SK-N-SH (cell line): ENCODE measurements around the gene KIFC3. TPM values are rescaled to one million over a fixed set of nuclear protein-coding genes. Genes with fewer than 3 reads are reported as not detected.

Experiments
- CTCF ChIA-PET: fragments of 300-600, 350-600 bp; formaldehyde crosslinking; extraction: SDS; loops from one replicate; lab custom pipeline; 2021; lab: Yijun Ruan, JAX
- POLR2A ChIA-PET: fragments of 350-600 bp; sonication (Branson Sonifier 250); formaldehyde crosslinking; extraction: SDS; loops from one replicate; lab custom pipeline; 2020; ENCODE audit warnings: antibody characterized with exemption, inconsistent platforms; lab: Yijun Ruan, JAX
- DNase-seq: peaks from one replicate; pipeline ENCODE4 v3.0.0; 2012
- H2AFZ ChIP-seq: fragments of 200-600 bp; sonication (generic); 2 replicates; pipeline ENCODE4 v1.8.1; 2016; ENCODE audit warnings: antibody characterized with exemption, mild to moderate bottlenecking, low read depth
- H3F3A ChIP-seq: fragments of 200-600 bp; sonication (generic); replicated peaks from 2 replicates; pipeline ENCODE3; 2016; ENCODE audit warnings: antibody characterized with exemption, mild to moderate bottlenecking; ENCODE audit not compliant: insufficient read depth
- H3K27ac ChIP-seq, 2 experiments: fragments of 200-500 bp in 1 of 2; fragments of 200-600 bp in 1 of 2; sonication (Bioruptor generic) in 1 of 2; sonication (generic), shearing (Covaris generic) in 1 of 2; 2 replicates each; pipeline versions ENCODE4 v1.5.1 to v1.6.1; 2014 to 2016; ENCODE audit warnings: low read depth in 2 of 2, inconsistent platforms in 1 of 2, low read length in 1 of 2, mild to moderate bottlenecking in 1 of 2, mixed read lengths in 1 of 2
- H3K27me3 ChIP-seq: fragments of 200-600 bp; sonication (generic), shearing (Covaris generic); 2 replicates; pipeline ENCODE4 v1.6.1; 2016; ENCODE audit warnings: mixed run types; ENCODE audit not compliant: insufficient read depth
- H3K36me3 ChIP-seq, 2 experiments: fragments of 200-500 bp in 1 of 2; fragments of 200-600 bp in 1 of 2; sonication (Bioruptor generic) in 1 of 2; sonication (generic) in 1 of 2; replicated peaks in 1 of 2; 2 replicates each; pipeline versions ENCODE3 to v1.5.1; 2014 to 2016; ENCODE audit warnings: low read length in 1 of 2, mild to moderate bottlenecking in 1 of 2; ENCODE audit not compliant: insufficient read depth in 2 of 2, control insufficient read depth in 1 of 2
- H3K4me1 ChIP-seq, 2 experiments: fragments of 200-500 bp in 1 of 2; fragments of 200-600 bp in 1 of 2; sonication (Bioruptor generic) in 1 of 2; sonication (generic), shearing (Covaris generic) in 1 of 2; 2 replicates each; pipeline versions ENCODE4 v1.5.1 to v1.6.1; 2014 to 2016; ENCODE audit warnings: low read depth in 1 of 2, low read length in 1 of 2, mixed run types in 1 of 2; ENCODE audit not compliant: insufficient read depth in 2 of 2, control insufficient read depth in 1 of 2
- H3K4me2 ChIP-seq: fragments of 200-600 bp; sonication (generic), shearing (Covaris generic); 2 replicates; pipeline ENCODE4 v1.6.1; 2017; ENCODE audit warnings: mixed run types
- H3K4me3 ChIP-seq, 2 experiments: fragments of 200-500 bp in 1 of 2; fragments of 200-600 bp in 1 of 2; sonication (Bioruptor generic) in 1 of 2; sonication (generic), shearing (Covaris generic) in 1 of 2; 2 replicates each; pipeline versions ENCODE4 v1.5.1 to v1.8.1; 2014 to 2016; ENCODE audit warnings: low read depth in 2 of 2, inconsistent platforms in 1 of 2, low read length in 1 of 2, mild to moderate bottlenecking in 1 of 2, mixed read lengths in 1 of 2, moderate library complexity in 1 of 2
- H3K79me2 ChIP-seq: fragments of 200-600 bp; sonication (generic); 2 replicates; pipeline ENCODE4 v1.8.1; 2017; ENCODE audit warnings: mild to moderate bottlenecking; ENCODE audit not compliant: insufficient read depth
- H3K9ac ChIP-seq: fragments of 200-600 bp; sonication (generic); 2 replicates; pipeline ENCODE4 v1.6.1; 2017; ENCODE audit warnings: mixed run types
- H3K9me2 ChIP-seq: fragments of 200-600 bp; sonication (generic); 2 replicates; pipeline ENCODE4 v1.6.1; 2017; ENCODE audit warnings: mixed run types
- H3K9me3 ChIP-seq: fragments of 200-600 bp; sonication (generic); 2 replicates; pipeline ENCODE4 v1.6.1; 2017; ENCODE audit warnings: mixed run types, mild to moderate bottlenecking, moderate library complexity
- H4K20me1 ChIP-seq: fragments of 200-600 bp; sonication (generic); 2 replicates; pipeline ENCODE4 v1.6.1; 2017; ENCODE audit warnings: mild to moderate bottlenecking, mixed run types; ENCODE audit not compliant: insufficient read depth
- EP300 ChIP-seq, 2 experiments: IDR thresholded peaks; 2 replicates each; pipeline versions ENCODE4 v1.4.0 to v1.6.1; 2012; ENCODE audit warnings: borderline replicate concordance in 1 of 2, low read depth in 1 of 2, low read length in 1 of 2
- EZH2phosphoT487 ChIP-seq: fragments of 200-600 bp; sonication (generic); IDR thresholded peaks from 2 replicates; pipeline ENCODE4 v1.6.1; 2017; ENCODE audit warnings: low read depth, mixed run types, mild to moderate bottlenecking, antibody characterized with exemption, moderate library complexity, borderline replicate concordance
- FOXJ3 ChIP-seq: sonication (generic); formaldehyde crosslinking; IDR thresholded peaks from 2 replicates; pipeline ENCODE4 v1.5.1; 2020; ENCODE audit warnings: mild to moderate bottlenecking, missing genetic modification reagents
- REST ChIP-seq: IDR thresholded peaks from 2 replicates; pipeline ENCODE4 v1.6.1; 2012; ENCODE audit warnings: mild to moderate bottlenecking, low read depth, low read length, moderate library complexity
- RFX5 ChIP-seq: IDR thresholded peaks from 2 replicates; pipeline ENCODE4 v1.6.1; 2012; ENCODE audit warnings: mild to moderate bottlenecking, improper control_type of control experiment, low read length
- SMC3 ChIP-seq: IDR thresholded peaks from 2 replicates; pipeline ENCODE4 v1.6.1; 2012; ENCODE audit warnings: low read depth, low read length, improper control_type of control experiment
- USF2 ChIP-seq: fragments of 150-350 bp; IDR thresholded peaks from 2 replicates; pipeline ENCODE4 v1.6.1; 2017; ENCODE audit warnings: antibody characterized with exemption, low read length, low read depth, borderline replicate concordance
- ZBTB33 ChIP-seq: IDR thresholded peaks from 2 replicates; pipeline ENCODE4 v1.4.0; 2012; ENCODE audit warnings: low read depth, borderline replicate concordance
- WGBS: methylation state at CpG from one replicate; pipeline ENCODE4 v1.1.6; 2017; ENCODE audit warnings: low lambda C conversion rate; 5-methylcytosine and 5-hydroxymethylcytosine counted together
- polyA plus RNA-seq, 3 experiments: library from polyadenylated mRNA; depleted of rRNA; stranded (reverse); fragments of >200 nt; gene quantifications; 2 replicates each; pipeline ENCODE4 v1.2.3, GENCODE V29; 2012

Gene KIFC3
- polyA plus RNA-seq, 1 of the 3 experiments (the other 2 are of a cell fraction): 65.4 TPM

GRCh38 chr16:57803134-57803990 is 1.1 kb upstream of the KIFC3 start:
- no peak for TF ChIP-seq FOXJ3 (CRISPR knock-in tag)
- no peak for TF ChIP-seq EP300 (IDR thresholded peaks at IDR 0.05; ENCODE audit: borderline replicate concordance in 1 of 2, low read depth in 1 of 2, low read length in 1 of 2)
- TF ChIP-seq RFX5: no peak
- no peak for TF ChIP-seq SMC3
- no peak for TF ChIP-seq REST
- TF ChIP-seq USF2: no peak
- TF ChIP-seq EZH2phosphoT487: no peak
- no peak for TF ChIP-seq ZBTB33
- TF ChIP-seq, all 33 proteins: peak for 0

More at GRCh38 chr16:57803134-57803990, 1.1 kb upstream of the KIFC3 start:
- peak overlapping the region; percentile 93; the same call in 1 of the 2 replicates for H2AFZ ChIP-seq
- H3K79me2 ChIP-seq: peaks cover 37% of the 10 kb centered on the region
- WGBS: 76% methylated on average over 15 of the region's 16 CpGs
- no peaks in the 10 kb centered on the region for H3K9me3 ChIP-seq
- H4K20me1 ChIP-seq: peaks cover 27% of the 10 kb centered on the region
- H3K9ac ChIP-seq: 0 out of 2 replicates have a peak overlapping the region, but pooled peaks have one; percentile 27
- H3K4me2 ChIP-seq: no peak overlapping the region
- ChIA-PET POLR2A (no interaction called here), CTCF (interaction anchor here (0.8 to 1.5 kb wide), 5 partner anchors 22 to 96 kb away, joined by 3 to 4 read pairs (median 4); no protein-coding TSS in a partner anchor)
- peak overlapping the region in 1 of 2 experiments; percentile 45; a peak in 1 of 4 replicates for H3K27ac ChIP-seq
- H3K36me3 ChIP-seq: no peaks in the 10 kb centered on the region
- peaks cover 27 to 35% of the 10 kb centered on the region in 2 experiments; a peak in 2 of 4 replicates for H3K4me1 ChIP-seq
- no peaks in the 10 kb centered on the region for H3K9me2 ChIP-seq
- H3F3A ChIP-seq: peaks cover 12% of the 10 kb centered on the region
- H3K27me3 ChIP-seq: no peaks in the 10 kb centered on the region
- peak; percentile 38 for DNase-seq
- H3K4me3 ChIP-seq: no peak overlapping the region
